GM18511 (cell line): ENCODE results near the gene ST6GAL1.

Source experiments
- ATAC-seq: cut with Tn5 transposase; IDR thresholded peaks from one replicate; pipeline ENCODE4 v1.9.1; 2021; ENCODE audit warnings: mild to moderate bottlenecking, moderate library complexity; ENCODE audit not compliant: unreplicated experiment

Gene ST6GAL1

GRCh38 chr3:186915806-186916796 lies 14.2 kb upstream of the ST6GAL1 start:
- ATAC-seq: no peak

GRCh38 chr3:186917512-186918312 lies 12.6 kb upstream of the ST6GAL1 start:
- ATAC-seq: no peak

GRCh38 chr3:186920301-186920700 lies 10.0 kb upstream of the ST6GAL1 start:
- ATAC-seq: no peak

DNA sequence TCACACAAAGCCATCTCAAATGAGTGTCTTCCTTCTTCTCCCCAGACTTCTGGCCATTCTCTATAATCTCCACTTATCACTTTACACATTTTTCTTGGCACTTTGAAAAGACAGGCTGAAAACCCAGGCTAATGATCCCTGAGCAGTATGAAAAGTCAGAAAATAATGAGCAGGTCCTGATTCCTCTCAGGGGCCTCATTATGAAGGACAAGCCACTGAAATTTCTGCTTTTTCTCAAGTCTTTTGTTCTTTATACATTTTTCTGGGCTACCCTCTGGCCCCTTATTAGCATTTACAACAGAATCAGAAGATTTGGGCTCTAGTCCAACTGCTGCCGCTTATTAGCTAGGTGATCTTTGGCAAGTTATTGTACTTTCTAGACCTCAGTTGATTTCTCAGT lies 9.5 kb upstream of the ST6GAL1 start:
- ATAC-seq: no peak

GRCh38 chr3:186921578-186921977 lies 8.7 kb upstream of the ST6GAL1 start:
- no peak for ATAC-seq

- no peak for ATAC-seq
These were observed 8.1 kb upstream of the ST6GAL1 start for GRCh38 chr3:186922224-186922623.

DNA sequence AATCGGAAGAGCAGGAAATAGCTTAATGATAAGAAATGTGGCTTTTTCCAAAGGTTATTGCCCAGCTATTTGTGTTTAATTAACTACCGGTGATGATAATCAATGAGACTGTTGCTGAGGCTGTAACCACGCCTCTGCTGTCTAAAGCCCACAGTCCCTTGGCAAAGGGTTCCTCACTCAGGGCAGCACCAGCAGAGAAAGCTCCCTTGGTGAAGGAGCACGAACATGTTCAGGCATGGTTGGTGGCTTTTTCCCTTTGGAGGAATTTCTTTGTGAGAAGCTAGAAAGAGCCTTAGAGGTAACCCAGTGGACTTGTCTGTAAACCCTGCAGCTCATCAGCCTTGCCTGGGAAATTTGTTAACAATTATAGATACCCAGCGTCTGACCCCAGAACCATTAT lies 7.5 kb upstream of the ST6GAL1 start:
- ATAC-seq: no peak

- ATAC-seq: no peak
These were observed 7.1 kb upstream of the ST6GAL1 start for GRCh38 chr3:186923241-186923640.

DNA sequence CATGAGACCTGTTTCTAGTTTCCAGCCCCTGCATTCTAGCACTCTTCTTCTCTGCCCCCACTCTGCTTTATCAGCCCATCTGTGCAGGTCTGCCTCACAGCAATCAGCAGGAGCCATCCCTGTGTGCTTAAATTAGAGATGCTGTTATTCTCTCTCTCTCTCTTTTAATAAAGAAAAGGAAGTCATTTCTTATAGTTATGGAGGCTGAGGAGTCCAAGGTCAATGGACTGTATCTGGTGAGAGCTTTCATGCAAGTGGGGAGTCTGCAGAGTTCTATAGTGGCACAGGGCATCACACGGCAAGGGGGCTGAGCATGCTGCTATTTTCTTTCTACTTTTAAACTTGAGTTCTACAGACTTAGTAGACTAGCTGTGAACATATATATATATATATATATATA lies 4.5 kb upstream of the ST6GAL1 start:
- ATAC-seq: no peak

DNA sequence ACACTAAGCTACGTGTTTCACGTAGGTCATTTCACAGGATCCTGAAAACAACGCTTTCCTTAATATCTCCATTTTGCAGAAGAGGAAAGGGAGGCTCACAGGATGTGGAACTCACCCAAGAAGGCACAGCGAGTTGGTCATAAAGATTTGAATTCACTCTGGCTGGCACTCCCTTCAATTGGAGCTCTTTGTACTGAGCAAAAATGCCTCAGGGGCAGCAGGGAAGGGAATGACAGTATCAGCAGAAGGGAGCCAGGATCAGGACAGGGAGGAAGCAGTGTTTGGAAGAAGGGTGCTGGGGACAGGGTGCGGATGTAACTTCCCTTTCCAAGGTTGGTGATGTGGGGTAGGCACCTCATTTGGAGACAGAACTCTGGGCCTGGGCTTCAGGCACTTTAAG lies 1.1 kb upstream of the ST6GAL1 start:
- ATAC-seq: no peak

DNA sequence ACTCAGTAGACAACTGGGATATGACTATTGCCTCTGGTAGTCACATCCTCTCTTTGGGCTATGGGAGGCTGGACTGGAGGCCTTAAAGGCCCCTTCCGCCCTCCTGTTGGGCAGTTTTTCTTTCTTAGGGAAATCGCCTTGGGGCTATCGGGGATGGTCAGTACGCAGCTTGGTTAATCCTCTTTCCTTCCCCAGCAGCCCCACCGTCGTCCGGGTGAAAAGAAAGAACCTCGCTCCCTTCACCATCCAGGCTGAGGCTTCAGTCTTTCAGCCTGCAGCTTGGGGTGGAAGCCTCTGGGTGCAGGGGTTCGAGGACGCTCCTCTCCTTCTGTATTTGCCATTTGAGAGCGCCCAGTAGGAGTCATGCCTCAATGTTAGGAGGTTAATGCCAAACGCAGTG lies 641 bp upstream of the ST6GAL1 start:
- ATAC-seq: no peak

DNA sequence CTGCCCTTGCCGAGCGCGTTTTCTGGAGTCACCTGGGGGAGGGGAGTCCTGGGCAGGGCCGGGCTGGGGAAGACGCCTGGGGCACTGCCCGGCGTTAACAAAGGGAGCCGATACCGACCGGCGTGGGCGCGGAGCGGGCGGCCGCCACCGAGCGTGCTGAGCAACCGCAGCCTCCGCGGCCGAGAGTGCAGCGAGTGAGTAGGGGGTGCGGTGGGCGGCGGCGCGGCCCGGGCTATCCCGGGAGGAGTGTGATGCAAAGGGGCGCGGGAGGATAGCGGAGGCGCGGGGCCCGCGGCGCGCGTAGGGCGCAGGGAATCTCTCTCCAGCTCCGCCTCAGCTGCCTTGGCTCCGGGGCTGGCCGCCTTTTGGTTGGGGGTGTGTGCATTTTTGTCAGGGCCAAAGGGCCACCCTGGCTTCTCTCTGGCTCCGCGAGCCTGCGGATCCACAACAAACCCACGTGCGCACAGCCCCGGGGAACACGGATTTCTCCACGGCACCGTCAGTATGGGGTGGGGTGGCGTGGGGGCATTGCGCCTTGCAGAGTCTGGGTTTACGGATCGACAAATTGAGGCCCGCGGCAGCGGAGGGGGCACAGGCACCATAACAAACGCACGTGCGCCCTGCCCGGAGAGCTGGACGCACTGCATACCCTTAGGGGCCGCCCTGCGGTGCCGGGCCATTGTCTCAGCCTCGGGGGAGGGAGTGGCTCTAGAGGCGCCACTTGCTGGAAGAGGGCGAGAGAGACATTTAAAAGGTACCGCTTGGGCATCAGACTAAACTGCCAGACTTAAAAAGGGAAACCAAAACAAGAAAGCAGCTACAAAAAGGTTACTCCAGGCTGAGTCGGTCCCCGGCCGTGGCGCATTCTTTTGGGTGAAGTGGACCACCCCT lies 560 bp downstream of the ST6GAL1 start:
- peak; percentile 79 for ATAC-seq

- ATAC-seq: peak; percentile 54
These were observed 1.4 kb downstream of the ST6GAL1 start for GRCh38 chr3:186931532-186932280.

DNA sequence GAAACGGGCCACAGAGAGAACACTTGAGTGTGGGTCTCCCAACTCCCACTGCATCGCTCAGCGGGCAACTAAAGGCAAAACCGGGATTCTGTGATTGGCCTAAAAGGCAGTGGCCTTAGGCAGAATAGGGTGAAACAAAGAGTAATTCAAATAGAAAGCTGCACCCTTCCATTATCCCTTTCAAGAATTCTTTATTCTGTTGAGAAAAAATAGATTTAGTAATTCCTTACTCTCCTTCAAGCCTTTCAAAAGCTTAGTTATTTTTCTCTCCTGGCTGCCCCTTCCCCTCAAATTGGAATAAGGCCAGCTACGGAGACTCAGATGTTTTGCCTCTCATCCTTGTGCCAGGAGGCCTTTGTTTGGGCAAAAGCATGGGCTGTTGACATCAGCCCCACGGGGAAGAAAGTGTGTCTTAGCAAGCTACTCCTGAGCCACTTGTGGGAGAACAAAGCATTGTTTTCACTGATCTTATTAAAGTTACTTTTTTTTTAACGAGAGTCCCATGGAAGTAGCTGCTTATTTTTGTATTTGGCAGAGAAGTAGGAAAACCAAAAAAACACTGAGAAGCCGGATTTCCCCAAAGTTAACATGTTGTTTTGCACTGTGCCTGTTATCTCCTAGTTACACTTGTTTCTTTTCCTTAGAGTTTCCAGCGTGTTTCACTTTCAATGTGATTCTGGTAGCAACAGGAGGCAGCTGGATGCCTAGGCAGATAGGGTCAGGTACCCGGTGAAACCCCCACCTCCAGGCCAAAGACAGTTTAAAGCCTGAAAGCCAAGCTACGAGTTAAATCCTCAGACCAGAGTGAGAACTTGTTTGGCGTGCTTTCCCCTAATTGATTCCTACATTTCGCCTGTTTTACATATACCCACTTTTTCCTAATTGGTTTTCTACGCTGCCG lies 2.2 kb downstream of the ST6GAL1 start:
- ATAC-seq: no peak

GRCh38 chr3:186933816-186934215 lies 3.5 kb downstream of the ST6GAL1 start:
- ATAC-seq: no peak

GRCh38 chr3:186935133-186935532 lies 4.8 kb downstream of the ST6GAL1 start:
- ATAC-seq: no peak

GRCh38 chr3:186937017-186937875 lies 6.9 kb downstream of the ST6GAL1 start:
- no peak for ATAC-seq

DNA sequence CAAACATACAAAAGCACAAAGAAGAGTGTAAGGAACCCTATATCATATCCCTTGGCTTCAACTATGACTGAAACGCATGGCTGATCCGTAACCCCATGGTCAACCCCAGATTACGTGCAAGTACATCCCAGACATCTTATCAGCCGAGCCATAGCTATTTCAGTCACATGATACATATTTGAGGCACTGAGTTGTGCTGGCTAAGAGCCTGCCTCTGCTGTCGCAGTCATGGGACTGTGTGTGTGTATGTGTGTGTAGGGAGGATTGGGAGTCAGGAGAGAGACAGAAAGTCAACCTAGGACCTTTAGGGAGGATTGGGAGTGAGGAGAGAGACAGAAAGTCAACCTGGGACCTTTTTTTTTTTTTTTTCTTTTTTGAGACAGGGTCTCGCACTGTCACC lies 8.4 kb downstream of the ST6GAL1 start:
- no peak for ATAC-seq
